GM18520 (cell line): ENCODE measurements around the gene SFXN2.
"Not testable (repeated sequence)": the region's sequence is repeated elsewhere in the genome, so short reads cannot be mapped to it uniquely, and the experiment has no call there.

ENCODE experiments used
- ATAC-seq: cut with Tn5 transposase; IDR thresholded peaks from one replicate; pipeline ENCODE4 v1.9.1; 2021; ENCODE audit not compliant: unreplicated experiment

Gene SFXN2

DNA sequence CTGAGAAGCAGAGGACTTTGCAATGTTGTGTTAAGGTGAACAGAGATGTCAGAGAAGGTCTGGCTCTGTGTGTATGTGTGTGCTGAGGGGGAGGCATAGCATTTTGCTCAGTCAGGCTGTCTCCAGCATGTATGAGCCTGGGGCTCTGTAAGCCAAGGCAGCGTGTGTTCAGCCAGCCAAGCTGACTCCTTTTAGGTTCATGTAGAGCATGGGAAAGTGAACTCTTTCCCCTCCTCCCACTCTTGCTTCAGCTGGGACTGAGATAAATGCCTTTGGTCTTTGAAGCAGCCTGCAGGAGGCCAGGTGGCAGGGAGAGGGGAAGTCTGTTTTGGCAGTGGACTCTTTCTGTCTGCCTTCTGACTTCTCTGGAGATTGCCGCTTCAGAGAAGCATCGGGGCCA, 3.8 kb downstream of the SFXN2 start:
- ATAC-seq: no peak

DNA sequence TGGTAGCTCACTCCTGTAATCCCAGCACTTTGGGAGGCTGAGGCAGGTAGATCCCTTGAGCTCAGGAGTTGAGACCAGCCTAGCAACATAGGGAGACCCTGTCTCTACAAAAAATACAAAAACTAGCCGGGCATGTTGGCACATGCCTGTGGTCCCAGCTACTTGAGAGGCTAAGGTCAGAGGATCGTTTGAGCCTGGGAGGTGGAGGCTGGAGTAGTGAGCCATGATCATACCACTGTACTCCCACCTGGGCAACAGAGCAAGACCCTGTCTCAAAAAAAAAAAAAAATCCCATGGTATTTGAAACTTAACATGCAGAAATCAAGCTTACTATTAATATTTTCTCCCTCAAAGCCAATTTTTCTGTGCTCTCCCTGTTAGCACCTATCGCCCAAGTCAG, 5.9 kb downstream of the SFXN2 start:
- no peak for ATAC-seq

DNA sequence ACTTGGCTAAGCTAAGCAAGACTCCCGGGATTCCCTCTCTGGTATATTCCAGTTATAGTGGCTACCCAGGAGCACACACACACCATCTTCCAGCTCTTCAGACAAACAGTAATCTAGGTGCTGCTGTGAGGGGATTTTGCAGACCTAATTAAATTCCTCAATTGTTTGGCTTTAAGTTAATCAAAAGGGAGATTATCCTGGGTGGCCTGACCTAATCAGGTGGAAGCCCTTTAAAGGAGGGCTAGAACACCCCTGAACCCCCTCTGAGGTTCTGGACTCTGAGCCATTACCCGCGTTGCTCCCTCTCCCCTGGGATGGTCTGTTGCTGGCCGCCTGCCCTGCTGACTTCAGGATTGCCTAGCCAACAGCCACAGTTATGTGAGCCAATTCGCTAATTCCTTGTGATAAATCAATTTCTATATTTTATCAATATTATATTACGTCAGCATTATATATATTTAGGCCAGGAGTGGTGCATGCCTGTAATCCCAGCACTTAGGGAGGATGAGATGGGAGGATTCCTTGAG, 6.4 kb downstream of the SFXN2 start:
- ATAC-seq: no peak

DNA sequence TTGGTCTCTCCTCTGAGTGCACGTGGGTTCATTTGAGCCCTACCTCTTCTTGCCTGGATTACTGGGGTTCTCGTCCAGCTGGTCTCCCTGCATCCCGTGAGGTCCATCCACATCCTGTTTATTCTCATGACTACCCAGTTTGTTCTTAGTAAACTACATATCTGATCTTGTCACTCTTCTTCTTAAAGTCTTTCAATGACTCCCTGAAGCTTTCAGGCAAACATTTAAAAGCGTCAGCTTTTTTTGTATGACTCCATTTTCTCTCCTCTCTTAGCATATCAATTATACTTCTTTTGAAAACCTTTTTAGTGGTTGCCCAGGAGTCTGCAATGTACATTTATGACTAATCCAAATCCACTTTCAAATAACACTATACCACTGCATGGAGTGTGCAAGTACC, 7.5 kb downstream of the SFXN2 start:
- ATAC-seq: no peak

DNA sequence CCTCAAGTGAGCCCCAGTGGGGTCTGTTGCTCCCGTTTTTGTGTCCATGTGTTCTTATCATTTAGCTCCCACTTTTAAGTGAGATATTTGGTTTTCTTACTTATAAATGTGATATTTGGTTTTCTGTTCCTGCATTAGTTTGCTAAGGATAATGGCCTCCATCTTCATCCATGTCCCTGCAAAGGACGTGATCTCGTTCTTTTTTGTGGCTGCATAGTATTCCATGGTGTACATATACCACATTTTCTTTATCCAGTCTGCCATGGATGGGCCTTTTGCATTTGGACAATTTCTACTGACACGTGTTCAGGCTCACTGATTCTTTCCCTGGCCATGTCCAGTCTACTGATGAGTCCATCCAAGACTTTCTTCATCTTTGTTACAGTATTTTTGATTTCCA, 9.6 kb downstream of the SFXN2 start:
- ATAC-seq: no peak

DNA sequence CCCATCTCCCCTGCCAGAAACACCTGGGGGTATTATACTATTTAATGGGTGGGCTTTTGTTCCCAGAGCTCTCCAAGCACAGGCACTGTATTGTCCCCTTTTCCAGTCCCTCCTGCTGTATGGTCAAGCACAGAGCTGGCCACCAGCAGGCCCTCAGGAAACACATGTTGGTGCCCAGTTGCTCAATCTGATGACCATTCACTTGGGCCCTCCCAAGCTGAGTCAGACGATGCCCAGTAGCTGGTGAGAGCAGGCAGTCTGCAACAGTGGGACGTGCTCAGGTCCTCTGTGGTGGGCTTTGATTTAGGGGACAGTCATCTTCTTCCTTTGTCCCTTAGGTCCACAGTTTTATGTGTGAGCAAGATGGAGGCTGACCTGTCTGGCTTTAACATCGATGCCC, 11.8 kb downstream of the SFXN2 start:
- ATAC-seq: no peak

DNA sequence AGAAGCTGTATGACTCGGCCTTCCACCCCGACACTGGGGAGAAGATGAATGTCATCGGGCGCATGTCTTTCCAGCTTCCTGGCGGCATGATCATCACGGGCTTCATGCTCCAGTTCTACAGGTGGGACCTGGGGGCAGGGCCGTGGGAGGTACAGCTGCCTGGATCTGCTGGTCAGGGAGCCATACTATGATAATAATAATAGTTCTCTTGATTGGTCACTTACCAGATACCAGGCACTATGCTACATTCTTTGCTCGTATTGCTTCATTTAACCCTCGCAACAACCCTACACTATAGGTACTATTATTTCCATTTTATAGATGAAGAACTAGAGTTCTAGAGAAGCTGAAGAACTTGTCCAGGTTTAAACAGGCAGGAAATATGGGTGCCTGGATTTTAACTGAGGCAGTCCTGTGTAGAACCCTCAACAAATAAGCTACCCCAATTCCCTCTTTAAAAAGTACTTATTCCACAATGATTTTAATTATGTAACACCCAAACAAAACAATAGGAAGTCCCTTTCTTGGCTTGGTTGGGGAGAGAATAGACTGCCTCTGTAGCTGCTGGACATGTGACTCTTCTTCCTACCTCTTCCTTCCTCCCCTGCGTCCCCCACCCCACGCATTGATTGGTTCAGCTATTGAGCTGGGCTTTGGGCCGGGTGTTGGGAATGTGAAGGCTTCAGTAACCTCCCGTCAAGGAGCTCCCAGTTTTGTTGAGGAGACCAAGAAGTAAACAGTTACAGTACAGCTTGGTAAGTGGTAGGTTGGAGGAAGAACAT, 12.8 kb downstream of the SFXN2 start:
- ATAC-seq: no peak

DNA sequence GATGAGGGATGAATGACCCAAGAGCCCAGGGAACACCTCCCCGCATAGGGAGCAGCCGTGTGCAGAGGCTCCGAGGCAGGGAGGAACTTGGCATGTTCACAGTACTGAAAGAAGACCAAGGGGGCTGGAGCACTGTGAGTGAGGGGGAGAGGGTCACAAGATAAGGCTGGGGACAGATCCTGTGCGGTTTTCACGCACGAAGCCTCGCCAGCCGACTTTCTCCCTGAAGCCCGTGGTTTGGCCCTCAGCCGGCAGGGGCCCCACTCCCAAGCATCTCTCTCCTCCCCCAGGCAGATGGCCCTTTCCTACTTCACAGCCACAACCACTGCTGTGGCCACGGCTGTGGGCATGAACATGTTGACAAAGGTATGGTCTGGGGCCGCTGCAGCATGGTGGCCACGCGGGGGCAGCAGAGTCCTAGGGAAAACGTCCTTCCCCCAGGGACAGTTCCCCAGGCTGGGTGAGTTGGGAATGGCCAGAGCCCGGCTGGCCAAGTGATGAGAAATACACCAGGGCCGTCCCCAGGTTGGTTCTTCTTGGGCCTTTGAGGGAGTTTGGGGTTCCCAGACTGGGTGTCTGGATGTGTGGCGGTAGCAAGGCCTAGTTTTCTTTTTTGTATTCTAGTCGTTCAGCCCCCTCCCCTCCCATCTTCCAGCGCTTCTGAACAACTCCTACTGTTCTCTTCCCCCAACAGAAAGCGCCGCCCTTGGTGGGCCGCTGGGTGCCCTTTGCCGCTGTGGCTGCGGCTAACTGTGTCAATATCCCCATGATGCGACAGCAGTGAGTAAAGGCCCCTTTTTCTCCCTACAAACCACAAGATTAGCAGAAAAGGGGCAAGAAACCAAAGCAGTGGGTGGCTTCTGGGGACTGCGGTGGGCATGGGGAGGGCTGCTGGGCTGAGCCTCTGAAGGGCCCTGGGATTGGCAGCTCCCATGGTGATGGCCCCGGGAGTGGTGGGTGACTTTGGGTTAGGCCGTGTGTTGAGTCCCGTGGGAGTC, 14.9 kb downstream of the SFXN2 start:
- no peak for ATAC-seq

DNA sequence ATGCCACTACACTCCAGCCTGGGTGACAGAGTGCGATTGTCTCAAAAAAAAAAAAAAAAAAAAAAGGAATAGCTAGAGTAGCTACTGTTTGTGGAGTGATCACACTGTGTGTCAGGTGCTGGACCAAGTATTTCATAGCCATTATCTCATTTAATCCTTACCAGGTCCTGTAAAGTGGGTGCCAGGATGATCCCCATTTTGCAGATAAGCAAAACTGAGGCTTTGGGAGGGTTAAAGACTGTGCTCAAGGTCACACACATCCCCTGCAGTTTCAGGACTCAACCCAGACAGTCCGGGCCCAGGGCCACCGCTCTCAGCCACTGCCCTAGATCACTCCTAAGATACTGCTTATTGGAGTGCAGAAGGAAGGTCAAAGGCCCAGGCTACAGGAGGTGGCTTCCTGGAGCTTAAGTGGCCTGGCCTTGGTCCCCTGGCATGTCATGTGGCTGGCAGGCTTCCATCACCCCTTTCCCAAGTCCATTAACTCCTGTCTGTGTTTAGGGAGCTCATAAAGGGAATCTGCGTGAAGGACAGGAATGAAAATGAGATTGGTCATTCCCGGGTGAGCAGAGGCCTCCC, 16.9 kb downstream of the SFXN2 start:
- no peak for ATAC-seq

DNA sequence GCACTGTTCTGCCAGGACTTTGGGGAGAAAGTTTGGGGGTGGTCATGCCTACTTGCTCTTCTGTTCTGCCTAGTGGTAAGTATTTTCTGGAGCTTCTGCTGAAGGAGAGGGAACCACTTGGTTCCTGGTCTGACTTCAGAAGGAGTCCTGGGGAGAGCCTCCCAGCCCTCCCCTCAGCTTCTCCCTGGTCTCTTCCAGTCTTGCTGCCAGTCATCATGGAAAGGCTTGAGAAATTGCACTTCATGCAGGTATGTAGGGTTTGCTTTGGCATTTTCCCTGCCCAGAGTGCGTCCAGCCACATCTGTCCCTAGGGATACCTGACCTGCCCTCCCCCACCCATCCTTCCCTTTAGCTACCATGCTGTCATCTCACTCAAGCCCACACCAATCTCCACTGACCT, 18.2 kb downstream of the SFXN2 start:
- no peak for ATAC-seq

DNA sequence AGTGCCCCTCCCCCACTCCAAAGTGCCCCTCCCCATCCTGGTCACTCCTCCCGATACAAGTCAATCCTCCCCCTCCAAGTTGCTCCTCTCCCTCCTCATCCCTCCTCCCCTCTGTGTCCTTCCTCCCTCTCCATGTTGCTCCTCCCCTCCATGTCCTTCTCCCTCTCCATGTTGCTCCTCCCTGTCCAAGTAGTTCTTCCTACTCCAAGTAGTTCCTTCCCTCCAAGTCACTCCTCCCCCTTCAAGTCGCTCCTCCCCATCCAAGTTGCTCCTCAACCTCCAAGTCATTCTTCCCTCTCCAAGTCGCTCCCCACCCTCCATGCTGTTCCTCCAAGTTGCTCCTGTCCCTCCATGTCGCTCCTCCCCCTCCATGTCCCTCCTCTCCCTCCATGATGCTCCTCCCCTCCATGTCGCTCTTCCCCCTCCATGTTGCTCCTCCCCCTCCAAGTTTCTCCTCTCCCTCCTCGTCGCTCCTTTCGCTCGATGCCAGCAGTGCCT, 20.7 kb downstream of the SFXN2 start:
- ATAC-seq: no peak

DNA sequence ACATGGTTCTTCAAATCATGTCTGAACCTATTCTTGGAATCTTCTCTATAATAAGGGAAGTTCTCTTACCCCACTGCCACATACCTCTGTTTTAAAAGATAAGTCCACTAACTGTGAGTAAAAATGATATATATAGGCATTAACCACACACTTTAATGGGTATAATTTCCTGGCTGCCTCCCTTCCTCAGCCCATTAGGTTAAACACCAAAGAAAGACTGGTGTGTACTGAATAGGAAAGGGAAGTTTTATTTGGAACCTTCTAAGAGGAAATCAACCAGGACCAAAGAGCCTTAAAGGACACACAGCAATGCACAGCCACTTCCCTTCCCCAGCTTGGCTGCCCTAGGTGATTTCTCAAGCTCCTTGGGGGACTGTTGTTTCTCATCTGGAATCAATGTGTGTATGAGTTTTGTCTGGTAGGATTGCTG, 24.3 kb downstream of the SFXN2 start:
- ATAC-seq: no peak

DNA sequence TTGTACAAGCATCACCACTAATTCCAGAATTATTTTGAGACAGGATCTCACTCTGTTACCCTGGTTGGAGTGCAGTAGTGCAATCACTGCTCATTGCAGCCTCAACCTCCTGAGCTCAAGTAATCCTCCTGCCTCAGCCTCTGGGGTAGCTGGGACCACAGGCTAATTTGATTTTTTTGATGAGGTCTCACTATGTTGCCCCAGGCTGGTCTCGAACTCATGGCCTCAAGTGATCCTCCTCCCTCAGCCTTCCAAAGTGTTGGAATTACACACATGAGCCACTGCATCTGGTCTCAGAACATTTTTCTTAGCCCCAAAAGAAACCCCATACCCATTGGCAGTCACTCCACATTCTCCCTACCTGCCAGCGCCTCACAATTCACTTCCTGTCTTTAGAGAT, 25.8 kb downstream of the SFXN2 start:
- ATAC-seq: no peak

DNA sequence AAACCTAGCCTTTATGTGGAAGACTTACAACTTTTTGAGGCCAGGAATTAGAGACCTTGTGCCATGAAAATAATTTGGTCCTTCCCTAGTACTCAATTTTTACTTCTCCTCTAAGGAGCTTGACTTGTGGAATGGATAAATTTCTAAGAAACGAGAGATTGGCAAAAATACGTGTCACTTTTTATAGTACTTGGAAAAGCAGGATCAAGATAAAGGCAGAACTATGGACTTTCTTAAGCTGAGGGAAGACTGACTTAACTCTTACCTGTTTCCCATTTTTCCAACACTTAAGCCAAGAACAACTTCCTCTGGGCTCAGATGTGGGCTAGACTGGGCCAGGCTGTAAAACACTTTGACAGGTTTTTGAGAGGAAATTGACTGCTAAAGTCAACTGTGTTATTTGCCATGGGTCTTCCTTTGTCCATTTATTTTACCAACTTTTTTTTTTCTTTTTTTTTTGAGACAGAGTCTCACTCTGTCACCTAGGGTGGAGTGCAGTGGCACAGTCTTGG, 27.3 kb downstream of the SFXN2 start:
- no peak for ATAC-seq

DNA sequence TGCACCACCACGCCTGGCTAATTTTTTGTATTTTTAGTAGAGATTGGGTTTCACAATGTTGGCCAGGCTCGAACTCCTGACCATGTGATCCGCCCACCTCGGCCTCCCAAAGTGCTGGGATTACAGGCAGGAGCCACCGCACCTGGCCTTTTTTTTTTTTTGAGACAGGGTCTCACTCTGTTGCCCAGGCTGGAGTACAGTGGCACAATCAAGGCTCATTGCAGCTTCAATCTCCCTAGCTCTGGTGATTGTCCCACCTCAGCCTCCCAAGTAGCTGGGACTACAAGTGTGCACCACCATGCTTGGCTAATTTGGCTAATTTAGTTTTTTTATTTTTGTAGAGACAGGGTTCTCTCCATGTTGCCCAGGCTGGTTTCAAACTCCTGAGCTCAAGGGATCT, 27.9 kb downstream of the SFXN2 start:
- ATAC-seq: not testable (repeated sequence)

DNA sequence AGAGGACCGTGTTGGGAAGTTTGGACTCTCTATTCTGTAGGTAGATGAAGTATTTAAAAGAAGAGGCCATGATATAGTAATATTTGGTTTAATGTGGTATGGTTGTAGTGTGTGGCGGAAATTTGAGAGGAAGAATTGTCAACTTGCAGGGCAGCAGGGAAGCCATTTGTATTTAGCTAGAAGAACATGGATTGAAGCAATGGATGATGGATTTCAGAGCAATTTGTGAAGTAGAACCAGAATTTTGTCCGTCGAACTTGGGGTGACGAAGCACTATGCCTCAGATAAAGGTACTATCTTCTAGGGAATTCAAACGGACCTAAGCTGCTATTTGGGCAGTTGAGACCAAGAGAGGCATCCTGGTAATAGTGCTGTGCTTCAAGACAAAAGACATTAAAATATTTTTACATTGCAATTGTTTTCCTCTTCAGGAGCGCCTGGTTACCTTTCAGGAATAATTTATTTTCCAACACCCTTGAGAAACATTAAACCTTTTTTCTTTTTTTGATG, 28.7 kb downstream of the SFXN2 start:
- ATAC-seq: no peak

DNA sequence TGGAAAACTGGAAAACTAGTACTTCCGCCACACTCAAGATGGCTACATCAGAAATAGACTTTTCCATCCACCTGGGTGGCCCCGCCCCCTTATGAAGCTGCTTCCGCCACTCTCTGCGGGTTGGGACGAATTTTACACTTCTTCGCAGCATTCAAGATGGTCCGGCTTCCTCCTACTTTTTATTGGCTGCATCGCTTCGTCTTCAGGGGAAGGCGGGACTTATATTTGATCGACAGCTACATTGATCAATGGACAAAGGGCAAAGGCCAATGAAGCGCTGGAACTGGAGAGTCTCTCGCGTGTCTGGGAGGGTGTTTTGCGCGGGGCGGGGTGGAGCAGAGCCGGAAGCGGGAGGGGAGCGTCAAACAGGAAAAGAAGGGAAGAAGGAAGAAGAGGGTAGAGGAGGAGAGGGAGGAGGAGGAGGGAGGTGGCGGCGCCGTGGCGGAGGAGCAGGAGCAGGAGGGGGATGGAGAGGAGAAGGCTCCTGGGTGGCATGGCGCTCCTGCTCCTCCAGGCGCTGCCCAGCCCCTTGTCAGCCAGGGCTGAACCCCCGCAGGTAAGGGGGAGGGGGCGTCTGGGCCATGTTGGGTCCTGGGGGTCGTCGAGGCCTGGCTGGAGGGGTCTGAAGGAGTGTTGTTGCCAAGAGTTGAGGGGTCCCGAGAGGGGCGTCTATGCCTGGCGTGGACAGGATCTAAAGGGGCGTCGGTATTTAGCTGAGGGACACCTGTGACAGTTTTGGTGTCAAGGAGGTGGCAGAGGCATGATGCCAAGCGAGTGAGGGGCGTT, 29.3 kb downstream of the SFXN2 start, which contains the start of gene WBP1L:
TSS of gene WBP1L (plus strand) at position 361 of the 786 bp plus-strand sequence. CDS start at position 467, 106 bp downstream.
- ATAC-seq: peak; percentile 98

DNA sequence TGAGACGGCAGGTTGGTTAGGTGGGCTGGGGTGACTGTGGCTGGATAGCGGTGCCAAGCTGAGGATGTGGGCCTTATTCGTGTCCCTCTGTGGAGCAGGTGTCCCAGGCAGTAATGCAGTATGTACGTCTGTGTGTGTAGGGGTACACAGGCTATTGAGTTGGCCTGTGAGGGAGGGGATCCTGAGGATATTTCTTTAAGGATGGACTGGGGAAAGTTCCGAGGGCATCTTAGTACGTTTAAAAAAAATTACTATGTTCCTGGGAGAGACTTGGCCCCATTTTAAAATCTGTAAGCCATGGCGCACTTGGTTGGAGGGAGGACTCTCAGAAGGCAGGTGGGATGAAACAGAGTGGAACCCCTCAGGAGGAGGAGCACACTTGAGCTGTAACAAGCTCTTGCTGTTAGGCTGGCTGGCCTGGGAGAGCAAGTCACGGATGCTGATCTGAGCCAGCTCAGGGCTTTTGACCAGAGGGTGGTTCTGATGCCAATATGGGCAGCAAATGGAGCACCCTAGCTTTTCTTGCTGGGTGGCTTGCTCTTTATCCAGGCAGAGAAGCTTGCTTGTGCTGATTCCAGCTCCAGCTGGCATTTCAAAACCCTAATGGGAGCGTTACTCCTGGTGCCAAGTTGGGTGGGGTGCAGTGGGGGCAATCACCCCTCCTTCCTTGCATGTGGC, 30.1 kb downstream of the SFXN2 start:
- no peak for ATAC-seq

DNA sequence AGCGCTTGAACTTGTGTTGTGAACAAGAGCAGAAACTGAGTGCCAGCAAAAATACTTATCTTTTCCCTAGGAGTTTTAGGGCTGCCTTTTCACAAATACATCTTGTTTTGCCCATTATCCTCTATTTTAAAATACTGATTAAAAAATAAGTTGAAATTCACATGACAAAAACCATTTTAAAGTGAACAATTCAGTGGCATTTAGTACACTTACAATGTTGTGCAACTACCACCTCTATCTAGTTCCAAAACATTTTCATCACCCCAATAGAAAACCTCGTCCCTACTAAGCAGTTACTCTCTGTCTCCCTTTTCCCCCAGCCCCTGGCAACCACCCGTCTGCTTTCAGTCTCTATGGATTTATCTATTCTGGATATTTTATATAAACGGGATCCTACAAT, 30.7 kb downstream of the SFXN2 start:
- no peak for ATAC-seq
